Measurements from ENCODE around the gene ATAD2B. TPM values are rescaled to one million over a fixed set of nuclear protein-coding genes. Genes with fewer than 3 reads are reported as not detected.

Gene ATAD2B
- total RNA-seq, 4 donors from 2014 or later, result 7.3 to 18.1 (median 7.7) TPM

GRCh38 chr2:23861952-23862351, 65.0 kb downstream of the ATAD2B start:
- ATAC-seq, result no peak
- DNase-seq, result no peak
- in situ Hi-C loops (cut with MboI; ENCODE audit: low sequenced_read_pairs in 4 of 4) (no loop called here), intact Hi-C loops (cut with DNase I; ENCODE audit: low total_unique reads) (no loop called here)
- Histone ChIP-seq H3K4me3 (no peak overlapping the region), H3K27me3 (no peaks in the 10 kb centered on the region), H3K36me3 (peaks cover 2 to 40% of the 10 kb centered on the region in 2 donors), H3K9me3 (no peaks in the 10 kb centered on the region), H3K27ac (no peak overlapping the region), H3K4me1 (no peaks in the 10 kb centered on the region)
- TF ChIP-seq, protein P1, sequence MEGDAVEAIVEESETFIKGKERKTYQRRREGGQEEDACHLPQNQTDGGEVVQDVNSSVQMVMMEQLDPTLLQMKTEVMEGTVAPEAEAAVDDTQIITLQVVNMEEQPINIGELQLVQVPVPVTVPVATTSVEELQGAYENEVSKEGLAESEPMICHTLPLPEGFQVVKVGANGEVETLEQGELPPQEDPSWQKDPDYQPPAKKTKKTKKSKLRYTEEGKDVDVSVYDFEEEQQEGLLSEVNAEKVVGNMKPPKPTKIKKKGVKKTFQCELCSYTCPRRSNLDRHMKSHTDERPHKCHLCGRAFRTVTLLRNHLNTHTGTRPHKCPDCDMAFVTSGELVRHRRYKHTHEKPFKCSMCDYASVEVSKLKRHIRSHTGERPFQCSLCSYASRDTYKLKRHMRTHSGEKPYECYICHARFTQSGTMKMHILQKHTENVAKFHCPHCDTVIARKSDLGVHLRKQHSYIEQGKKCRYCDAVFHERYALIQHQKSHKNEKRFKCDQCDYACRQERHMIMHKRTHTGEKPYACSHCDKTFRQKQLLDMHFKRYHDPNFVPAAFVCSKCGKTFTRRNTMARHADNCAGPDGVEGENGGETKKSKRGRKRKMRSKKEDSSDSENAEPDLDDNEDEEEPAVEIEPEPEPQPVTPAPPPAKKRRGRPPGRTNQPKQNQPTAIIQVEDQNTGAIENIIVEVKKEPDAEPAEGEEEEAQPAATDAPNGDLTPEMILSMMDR (IDR thresholded peaks at IDR 0.05 in 4 of 5, conservative IDR thresholded peaks at IDR 0.05 in 1 of 5), result no peak
- no peak for TF ChIP-seq POLR2A (IDR thresholded peaks at IDR 0.05)

GRCh38 chr2:23859983-23860382, 66.9 kb downstream of the ATAD2B start:
- Histone ChIP-seq H3K36me3 (peaks cover 0 to 35% of the 10 kb centered on the region in 2 donors), H3K9me3 (no peaks in the 10 kb centered on the region), H3K27me3 (no peaks in the 10 kb centered on the region), H3K4me3 (no peak overlapping the region), H3K27ac (no peak overlapping the region), H3K4me1 (no peaks in the 10 kb centered on the region)
- intact Hi-C loops (cut with DNase I; ENCODE audit: low total_unique reads), result no loop called here
- DNase-seq (no peak), ATAC-seq (no peak)
- TF ChIP-seq, protein P1 (IDR thresholded peaks at IDR 0.05 in 4 of 5, conservative IDR thresholded peaks at IDR 0.05 in 1 of 5), result no peak
- TF ChIP-seq POLR2A (IDR thresholded peaks at IDR 0.05), result no peak
- in situ Hi-C loops (cut with MboI; ENCODE audit: low sequenced_read_pairs in 4 of 4), result no loop called here

GRCh38 chr2:23859234-23859633, 67.7 kb downstream of the ATAD2B start:
- Histone ChIP-seq H3K27ac (no peak overlapping the region), H3K27me3 (no peaks in the 10 kb centered on the region), H3K9me3 (no peaks in the 10 kb centered on the region), H3K4me3 (no peak overlapping the region), H3K36me3 (peaks cover 0 to 32% of the 10 kb centered on the region in 2 donors), H3K4me1 (no peaks in the 10 kb centered on the region)
- intact Hi-C loops (cut with DNase I; ENCODE audit: low total_unique reads) (no loop called here), in situ Hi-C loops (cut with MboI; ENCODE audit: low sequenced_read_pairs in 4 of 4) (no loop called here)
- no peak for ATAC-seq
- TF ChIP-seq POLR2A (IDR thresholded peaks at IDR 0.05), result no peak
- TF ChIP-seq, protein P1 (IDR thresholded peaks at IDR 0.05 in 4 of 5, conservative IDR thresholded peaks at IDR 0.05 in 1 of 5), result no peak
- no peak for DNase-seq

GRCh38 chr2:23850564-23851256, 76.2 kb downstream of the ATAD2B start:
- H3K4me1 ChIP-seq, result no peaks in the 10 kb centered on the region
- ATAC-seq (no peak), DNase-seq (no peak)
- TF ChIP-seq, protein P1 (IDR thresholded peaks at IDR 0.05 in 4 of 5, conservative IDR thresholded peaks at IDR 0.05 in 1 of 5), result no peak
- no peak for TF ChIP-seq POLR2A (IDR thresholded peaks at IDR 0.05)
- peaks cover 0 to 11% of the 10 kb centered on the region in 2 donors for H3K36me3 ChIP-seq
- no peak overlapping the region for H3K27ac ChIP-seq
- in situ Hi-C loops (cut with MboI; ENCODE audit: low sequenced_read_pairs in 4 of 4) (no loop called here), intact Hi-C loops (cut with DNase I; ENCODE audit: low total_unique reads) (no loop called here)
- H3K9me3 ChIP-seq, result no peaks in the 10 kb centered on the region
- no peak overlapping the region for H3K4me3 ChIP-seq
- H3K27me3 ChIP-seq, result no peaks in the 10 kb centered on the region

Data from gastrocnemius medialis (tissue), 4 donors.